ENCODE results near the gene RNF112. TPM values are rescaled to one million over a fixed set of nuclear protein-coding genes. Genes with fewer than 3 reads are reported as not detected.

Gene RNF112
- polyA plus RNA-seq, 2 donors = 1.1 to 3.7 TPM

- no peaks in the 10 kb centered on the region for H3K9me3 ChIP-seq (ENCODE audit: control insufficient read depth in 2 of 2, insufficient read depth in 1 of 2, low read depth in 1 of 2, low read length in 1 of 2)
- no peak overlapping the region for H3K27ac ChIP-seq (ENCODE audit: low read depth in 2 of 2, low read length in 1 of 2)
- H3K4me1 ChIP-seq (ENCODE audit: control insufficient read depth in 2 of 2, insufficient read depth in 2 of 2, low read length in 1 of 2) = peaks cover 15 to 43% of the 10 kb centered on the region in 2 donors
- H3K27me3 ChIP-seq (ENCODE audit: control insufficient read depth in 1 of 2, insufficient read depth in 2 of 2, low read length in 2 of 2) = no peaks in the 10 kb centered on the region
- H3K36me3 ChIP-seq (ENCODE audit: control insufficient read depth in 2 of 2, insufficient read depth in 2 of 2, low read length in 1 of 2) = peaks cover 10 to 38% of the 10 kb centered on the region in 2 donors
- H3K4me3 ChIP-seq (ENCODE audit: low read depth in 1 of 2, low read length in 2 of 2) = no peak overlapping the region
- WGBS, 2 donors = 95 to 96% methylated on average over 7 of the region's 7 CpGs
These were observed 29.7 kb upstream of the RNF112 start for GRCh38 chr17:19381361-19381740.

GRCh38 chr17:19381741-19382444 is 29.1 kb upstream of the RNF112 start:
- Histone ChIP-seq H3K27ac (ENCODE audit: low read depth in 2 of 2, low read length in 1 of 2) (peak overlapping the region in 1 of 2 donors; percentile 51), H3K4me1 (ENCODE audit: control insufficient read depth in 2 of 2, insufficient read depth in 2 of 2, low read length in 1 of 2) (peaks cover 15 to 47% of the 10 kb centered on the region in 2 donors), H3K36me3 (ENCODE audit: control insufficient read depth in 2 of 2, insufficient read depth in 2 of 2, low read length in 1 of 2) (peaks cover 10 to 38% of the 10 kb centered on the region in 2 donors), H3K27me3 (ENCODE audit: control insufficient read depth in 1 of 2, insufficient read depth in 2 of 2, low read length in 2 of 2) (no peaks in the 10 kb centered on the region), H3K9me3 (ENCODE audit: control insufficient read depth in 2 of 2, insufficient read depth in 1 of 2, low read depth in 1 of 2, low read length in 1 of 2) (no peaks in the 10 kb centered on the region), H3K4me3 (ENCODE audit: low read depth in 1 of 2, low read length in 2 of 2) (no peak overlapping the region)
- WGBS, 2 donors = 88 to 93% methylated on average over 26 to 31 of the region's 31 CpGs

- peaks cover 10 to 38% of the 10 kb centered on the region in 2 donors for H3K36me3 ChIP-seq (ENCODE audit: control insufficient read depth in 2 of 2, insufficient read depth in 2 of 2, low read length in 1 of 2)
- no peak overlapping the region for H3K4me3 ChIP-seq (ENCODE audit: low read depth in 1 of 2, low read length in 2 of 2)
- peaks cover 20 to 52% of the 10 kb centered on the region in 2 donors for H3K4me1 ChIP-seq (ENCODE audit: control insufficient read depth in 2 of 2, insufficient read depth in 2 of 2, low read length in 1 of 2)
- H3K27me3 ChIP-seq (ENCODE audit: control insufficient read depth in 1 of 2, insufficient read depth in 2 of 2, low read length in 2 of 2) = no peaks in the 10 kb centered on the region
- no peaks in the 10 kb centered on the region for H3K9me3 ChIP-seq (ENCODE audit: control insufficient read depth in 2 of 2, insufficient read depth in 1 of 2, low read depth in 1 of 2, low read length in 1 of 2)
- 81 to 88% methylated on average over 13 of the region's 13 CpGs for WGBS, 2 donors
- peak overlapping the region; percentile 9 to 51 for H3K27ac ChIP-seq (ENCODE audit: low read depth in 2 of 2, low read length in 1 of 2)
These were observed 28.2 kb upstream of the RNF112 start for GRCh38 chr17:19382531-19383444.

GRCh38 chr17:19383681-19384470 is 27.2 kb upstream of the RNF112 start:
- H3K4me3 ChIP-seq (ENCODE audit: low read depth in 1 of 2, low read length in 2 of 2) = no peak overlapping the region
- peaks cover 10 to 38% of the 10 kb centered on the region in 2 donors for H3K36me3 ChIP-seq (ENCODE audit: control insufficient read depth in 2 of 2, insufficient read depth in 2 of 2, low read length in 1 of 2)
- no peaks in the 10 kb centered on the region for H3K27me3 ChIP-seq (ENCODE audit: control insufficient read depth in 1 of 2, insufficient read depth in 2 of 2, low read length in 2 of 2)
- WGBS, 2 donors = 61 to 74% methylated on average over 6 of the region's 6 CpGs
- peak overlapping the region; percentile 89 to 98 for H3K27ac ChIP-seq (ENCODE audit: low read depth in 2 of 2, low read length in 1 of 2)
- peaks cover 24 to 56% of the 10 kb centered on the region in 2 donors for H3K4me1 ChIP-seq (ENCODE audit: control insufficient read depth in 2 of 2, insufficient read depth in 2 of 2, low read length in 1 of 2)
- no peaks in the 10 kb centered on the region for H3K9me3 ChIP-seq (ENCODE audit: control insufficient read depth in 2 of 2, insufficient read depth in 1 of 2, low read depth in 1 of 2, low read length in 1 of 2)

GRCh38 chr17:19384723-19385391 is 26.2 kb upstream of the RNF112 start:
- Histone ChIP-seq H3K9me3 (ENCODE audit: control insufficient read depth in 2 of 2, insufficient read depth in 1 of 2, low read depth in 1 of 2, low read length in 1 of 2) (no peaks in the 10 kb centered on the region), H3K4me3 (ENCODE audit: low read depth in 1 of 2, low read length in 2 of 2) (peak overlapping the region in 1 of 2 donors; percentile 15), H3K4me1 (ENCODE audit: control insufficient read depth in 2 of 2, insufficient read depth in 2 of 2, low read length in 1 of 2) (peaks cover 26 to 54% of the 10 kb centered on the region in 2 donors), H3K36me3 (ENCODE audit: control insufficient read depth in 2 of 2, insufficient read depth in 2 of 2, low read length in 1 of 2) (peaks cover 10 to 36% of the 10 kb centered on the region in 2 donors), H3K27ac (ENCODE audit: low read depth in 2 of 2, low read length in 1 of 2) (peak overlapping the region; percentile 89 to 98), H3K27me3 (ENCODE audit: control insufficient read depth in 1 of 2, insufficient read depth in 2 of 2, low read length in 2 of 2) (no peaks in the 10 kb centered on the region)
- WGBS, 2 donors = 22 to 47% methylated on average over 16 of the region's 16 CpGs

GRCh38 chr17:19385521-19385983 is 25.5 kb upstream of the RNF112 start:
- Histone ChIP-seq H3K4me1 (ENCODE audit: control insufficient read depth in 2 of 2, insufficient read depth in 2 of 2, low read length in 1 of 2) (peaks cover 26 to 52% of the 10 kb centered on the region in 2 donors), H3K27me3 (ENCODE audit: control insufficient read depth in 1 of 2, insufficient read depth in 2 of 2, low read length in 2 of 2) (no peaks in the 10 kb centered on the region), H3K9me3 (ENCODE audit: control insufficient read depth in 2 of 2, insufficient read depth in 1 of 2, low read depth in 1 of 2, low read length in 1 of 2) (no peaks in the 10 kb centered on the region), H3K27ac (ENCODE audit: low read depth in 2 of 2, low read length in 1 of 2) (peak overlapping the region; percentile 89 to 98), H3K36me3 (ENCODE audit: control insufficient read depth in 2 of 2, insufficient read depth in 2 of 2, low read length in 1 of 2) (peaks cover 9 to 30% of the 10 kb centered on the region in 2 donors), H3K4me3 (ENCODE audit: low read depth in 1 of 2, low read length in 2 of 2) (no peak overlapping the region)
- WGBS, 2 donors = 49 to 59% methylated on average over 9 of the region's 9 CpGs

GRCh38 chr17:19386051-19386929 is 24.7 kb upstream of the RNF112 start:
- WGBS, 2 donors = 42 to 51% methylated on average over 18 to 20 of the region's 20 CpGs
- Histone ChIP-seq H3K36me3 (ENCODE audit: control insufficient read depth in 2 of 2, insufficient read depth in 2 of 2, low read length in 1 of 2) (peaks cover 4 to 22% of the 10 kb centered on the region in 2 donors), H3K4me3 (ENCODE audit: low read depth in 1 of 2, low read length in 2 of 2) (no peak overlapping the region), H3K27ac (ENCODE audit: low read depth in 2 of 2, low read length in 1 of 2) (peak overlapping the region; percentile 89 to 98), H3K9me3 (ENCODE audit: control insufficient read depth in 2 of 2, insufficient read depth in 1 of 2, low read depth in 1 of 2, low read length in 1 of 2) (no peaks in the 10 kb centered on the region), H3K27me3 (ENCODE audit: control insufficient read depth in 1 of 2, insufficient read depth in 2 of 2, low read length in 2 of 2) (no peaks in the 10 kb centered on the region), H3K4me1 (ENCODE audit: control insufficient read depth in 2 of 2, insufficient read depth in 2 of 2, low read length in 1 of 2) (peaks cover 26 to 49% of the 10 kb centered on the region in 2 donors)

All from esophagus (tissue), 2 donors.